ENCODE results near the gene SPATA25. TPM values are rescaled to one million over a fixed set of nuclear protein-coding genes. Genes with fewer than 3 reads are reported as not detected.
A peak's percentile ranks its signal among the peaks of the same experiment; 100 is the strongest.

Gene SPATA25
- total RNA-seq, 4 donors from 2014 or later, result 5.8 to 35.2 (median 19.5) TPM

- no peak for TF ChIP-seq POLR2A (IDR thresholded peaks at IDR 0.05)
- TF ChIP-seq CTCF (IDR thresholded peaks at IDR 0.05), result no peak
- H3K36me3 ChIP-seq, result no peaks in the 10 kb centered on the region
- H3K27me3 ChIP-seq, result no peaks in the 10 kb centered on the region
- no peak for DNase-seq
- peak overlapping the region; percentile 28 to 70 (median 56) for H3K27ac ChIP-seq
- no peaks in the 10 kb centered on the region for H3K9me3 ChIP-seq
- peaks cover 0 to 40% (median 0%) of the 10 kb centered on the region in 4 donors for H3K4me1 ChIP-seq
- H3K4me3 ChIP-seq, result no peak overlapping the region
These were observed 31.5 kb upstream of the SPATA25 start for GRCh38 chr20:45918779-45919537.

- TF ChIP-seq POLR2A (IDR thresholded peaks at IDR 0.05), result no peak
- no peak for TF ChIP-seq CTCF (IDR thresholded peaks at IDR 0.05)
- Histone ChIP-seq H3K27ac (peak overlapping the region; percentile 28 to 70 (median 60)), H3K36me3 (no peaks in the 10 kb centered on the region), H3K9me3 (no peaks in the 10 kb centered on the region), H3K4me3 (no peak overlapping the region), H3K27me3 (no peaks in the 10 kb centered on the region), H3K4me1 (peaks cover 0 to 36% (median 0%) of the 10 kb centered on the region in 4 donors)
- DNase-seq, result no peak
These were observed 30.8 kb upstream of the SPATA25 start for GRCh38 chr20:45918182-45918737.

GRCh38 chr20:45917790-45918141 is 30.3 kb upstream of the SPATA25 start:
- H3K4me3 ChIP-seq, result no peak overlapping the region
- no peaks in the 10 kb centered on the region for H3K9me3 ChIP-seq
- peaks cover 0 to 38% (median 0%) of the 10 kb centered on the region in 4 donors for H3K4me1 ChIP-seq
- DNase-seq, result no peak
- H3K27me3 ChIP-seq, result no peaks in the 10 kb centered on the region
- TF ChIP-seq POLR2A (IDR thresholded peaks at IDR 0.05) (no peak), CTCF (IDR thresholded peaks at IDR 0.05) (no peak)
- no peaks in the 10 kb centered on the region for H3K36me3 ChIP-seq
- peak overlapping the region in 3 of 4 donors; percentile 59 to 70 (median 61) for H3K27ac ChIP-seq

DNA sequence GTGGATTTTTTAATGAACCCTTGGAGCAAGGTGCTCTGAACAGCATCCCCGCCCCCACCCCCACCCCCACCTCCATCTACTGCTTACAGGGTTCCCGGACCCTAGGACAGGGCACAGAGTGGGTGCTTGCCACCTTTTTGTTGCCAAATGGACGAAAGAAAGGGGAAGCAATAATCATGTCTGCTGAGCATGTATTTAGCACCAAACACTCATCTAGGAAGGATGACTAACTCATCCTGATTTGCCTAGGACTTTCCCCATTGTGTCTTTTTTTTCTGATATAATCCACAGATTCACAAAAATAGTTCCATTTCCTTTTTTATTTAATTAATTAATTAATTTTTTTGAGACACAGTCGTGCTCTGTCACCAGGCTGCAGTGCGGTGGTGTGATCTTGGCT is 25.7 kb upstream of the SPATA25 start:
- H3K4me3 ChIP-seq, result no peak overlapping the region
- no peak for TF ChIP-seq CTCF (IDR thresholded peaks at IDR 0.05)
- no peak for TF ChIP-seq POLR2A (IDR thresholded peaks at IDR 0.05)

GRCh38 chr20:45912344-45912682 is 24.9 kb upstream of the SPATA25 start:
- H3K27ac ChIP-seq, result peak overlapping the region in 3 of 4 donors; percentile 67 to 81 (median 80)
- DNase-seq, result no peak
- peak overlapping the region; percentile 38 to 56 (median 48) for H3K4me3 ChIP-seq
- H3K27me3 ChIP-seq, result no peaks in the 10 kb centered on the region
- no peaks in the 10 kb centered on the region for H3K36me3 ChIP-seq
- H3K4me1 ChIP-seq, result peaks cover 0 to 20% (median 13%) of the 10 kb centered on the region in 4 donors
- TF ChIP-seq CTCF (IDR thresholded peaks at IDR 0.05) (no peak), POLR2A (IDR thresholded peaks at IDR 0.05) (no peak)
- H3K9me3 ChIP-seq, result no peaks in the 10 kb centered on the region

More for the DNA sequence above, 25.7 kb upstream of the SPATA25 start:
- Histone ChIP-seq H3K36me3 (no peaks in the 10 kb centered on the region), H3K27ac (no peak overlapping the region), H3K27me3 (no peaks in the 10 kb centered on the region), H3K4me1 (peaks cover 0 to 26% (median 13%) of the 10 kb centered on the region in 4 donors), H3K9me3 (no peaks in the 10 kb centered on the region)
- no peak for DNase-seq
